A549 (cell line): ENCODE measurements around the gene UBE3C. TPM values are rescaled to one million over a fixed set of nuclear protein-coding genes. Genes with fewer than 3 reads are reported as not detected.
A peak's percentile ranks its signal among the peaks of the same experiment; 100 is the strongest.

Source experiments
- ATAC-seq, 2 experiments: fragments of 200-7000 bp in 1 of 2; fragments of >200 bp in 1 of 2; cut with Nextera tagmentation in 1 of 2; cut with Tn5 transposase in 1 of 2; 3 replicates each; pipeline versions ENCODE4 v1.8.0 to v1.9.1; 2018 to 2020; ENCODE audit warnings: mild to moderate bottlenecking in 1 of 2, moderate library complexity in 1 of 2
- CTCF ChIA-PET: fragments of 300-600 bp; sonication (Branson Sonifier 250); formaldehyde crosslinking; extraction: SDS; loops from one replicate; lab custom pipeline; 2021; ENCODE audit warnings: antibody characterized with exemption, inconsistent platforms; lab: Yijun Ruan, JAX
- POLR2A ChIA-PET: fragments of 350-600 bp; formaldehyde crosslinking; extraction: SDS; loops from one replicate; lab custom pipeline; 2021; ENCODE audit warnings: antibody characterized with exemption, inconsistent platforms; lab: Yijun Ruan, JAX
- DNase-seq, 2 experiments: peaks; one replicate each; pipeline versions ENCODE4 v3.0.0 to v3.0.0-alpha.2; 2011 to 2016; ENCODE audit warnings: low read depth in 1 of 2, low spot score in 1 of 2
- FAIRE-seq: peaks from 2 replicates; lab custom pipeline; 2011; peaks lifted over from hg19 to GRCh38; lab: Jason Lieb, UNC
- H3K27ac ChIP-seq, 2 experiments: fragments of >200 bp; sonication (Bioruptor Twin); formaldehyde crosslinking; 3 replicates each; pipeline ENCODE4 v1.5.1; 2016 to 2017
- H3K4me1 ChIP-seq: fragments of >200 bp; sonication (Bioruptor Twin); formaldehyde crosslinking; 3 replicates; pipeline ENCODE4 v1.6.1; 2016
- H3K4me2 ChIP-seq: fragments of >200 bp; sonication (Bioruptor Twin); formaldehyde crosslinking; 3 replicates; pipeline ENCODE4 v1.6.1; 2016
- H3K4me3 ChIP-seq: fragments of >200 bp; sonication (Bioruptor Twin); formaldehyde crosslinking; 3 replicates; pipeline ENCODE4 v1.5.1; 2016
- H3K9me3 ChIP-seq: fragments of >200 bp; sonication (Bioruptor Twin); formaldehyde crosslinking; 3 replicates; pipeline ENCODE4 v1.6.1; 2016
- ATOH8 ChIP-seq: fragments of 250-450 bp; sonication (Bioruptor Pico); IDR thresholded peaks from 2 replicates; pipeline ENCODE4 v1.5.0; 2020; ENCODE audit warnings: low read depth, mild to moderate bottlenecking, moderate library complexity
- CBX8 ChIP-seq: fragments of 200-600 bp; sonication (generic); IDR thresholded peaks from 2 replicates; pipeline ENCODE4 v1.6.1; 2016
- CEBPB ChIP-seq, 2 experiments: fragments of >200 bp in 1 of 2; sonication (Bioruptor Twin) in 1 of 2; formaldehyde crosslinking in 1 of 2; IDR thresholded peaks; 2 replicates each; pipeline ENCODE4 v1.6.1; 2012 to 2016
- CTCF ChIP-seq: fragments of >200 bp; sonication (Bioruptor Twin); formaldehyde crosslinking; IDR thresholded peaks from 3 replicates; pipeline ENCODE4 v1.5.1; 2016
- E2F6 ChIP-seq: IDR thresholded peaks from 2 replicates; pipeline ENCODE4 v1.6.1; 2012; ENCODE audit warnings: low read depth, borderline replicate concordance
- EHF ChIP-seq: fragments of 250-450 bp; sonication (Bioruptor Pico); IDR thresholded peaks from 2 replicates; pipeline ENCODE4 v1.5.0; 2020; ENCODE audit warnings: mild to moderate bottlenecking
- ESRRA ChIP-seq: fragments of 150-350 bp; IDR thresholded peaks from 2 replicates; pipeline ENCODE4 v1.6.1; 2014; ENCODE audit warnings: mild to moderate bottlenecking, low read length, borderline replicate concordance
- FOSL2 ChIP-seq, 2 experiments: fragments of 450-650 bp in 1 of 2; fragments of >200 bp in 1 of 2; sonication (Bioruptor Twin) in 1 of 2; formaldehyde crosslinking; IDR thresholded peaks; 2 replicates each; pipeline versions ENCODE4 v1.5.0 to v1.6.1; 2016 to 2020; ENCODE audit warnings: mild to moderate bottlenecking in 1 of 2, moderate library complexity in 1 of 2
- FOXS1 ChIP-seq: fragments of 250-450 bp; sonication (Bioruptor Pico); IDR thresholded peaks from 2 replicates; pipeline ENCODE4 v1.5.0; 2020; ENCODE audit warnings: mild to moderate bottlenecking, moderate library complexity
- HDAC2 ChIP-seq: fragments of 200-600 bp; sonication (generic); IDR thresholded peaks from 2 replicates; pipeline ENCODE4 v1.6.1; 2016
- HEYL ChIP-seq: fragments of 250-450 bp; sonication (Bioruptor Pico); IDR thresholded peaks from 2 replicates; pipeline ENCODE4 v1.8.0; 2021; ENCODE audit warnings: mild to moderate bottlenecking, moderate library complexity
- HMGXB4 ChIP-seq: fragments of 250-450 bp; sonication (Bioruptor Pico); IDR thresholded peaks from 2 replicates; pipeline ENCODE4 v1.5.0; 2021; ENCODE audit warnings: mild to moderate bottlenecking, moderate library complexity, borderline replicate concordance
- HOXA7 ChIP-seq: fragments of 250-450 bp; sonication (Bioruptor Pico); IDR thresholded peaks from 2 replicates; pipeline ENCODE4 v1.5.0; 2020; ENCODE audit warnings: mild to moderate bottlenecking, moderate library complexity
- HOXB13 ChIP-seq: fragments of 250-450 bp; sonication (Bioruptor Pico); IDR thresholded peaks from 2 replicates; pipeline ENCODE4 v1.5.0; 2020; ENCODE audit warnings: low read depth, mild to moderate bottlenecking, moderate library complexity
- HOXB5 ChIP-seq: fragments of 250-450 bp; sonication (Bioruptor Pico); IDR thresholded peaks from 2 replicates; pipeline ENCODE4 v1.5.0; 2020; ENCODE audit warnings: mild to moderate bottlenecking, moderate library complexity
- JUNB ChIP-seq: fragments of >200 bp; sonication (Bioruptor Twin); formaldehyde crosslinking; IDR thresholded peaks from 2 replicates; pipeline ENCODE4 v1.6.1; 2016
- KDM1A ChIP-seq: fragments of 200-600 bp; sonication (generic); IDR thresholded peaks from 2 replicates; pipeline ENCODE4 v1.6.1; 2016; ENCODE audit warnings: low read depth, mild to moderate bottlenecking
- MYC ChIP-seq: IDR thresholded peaks from 2 replicates; pipeline ENCODE4 v1.6.1; 2012; ENCODE audit warnings: mild to moderate bottlenecking, inconsistent platforms, low read length, improper control_type of control experiment, borderline replicate concordance
- NFE2L2 ChIP-seq: fragments of 150-350 bp; conservative IDR thresholded peaks from 2 replicates; pipeline ENCODE4 v1.6.1; 2014; ENCODE audit warnings: low read length
- NPAS2 ChIP-seq: fragments of 250-450 bp; sonication (Bioruptor Pico); IDR thresholded peaks from 2 replicates; pipeline ENCODE4 v1.8.0; 2022; ENCODE audit warnings: mild to moderate bottlenecking, moderate library complexity, borderline replicate concordance
- NR3C1 ChIP-seq: fragments of >200 bp; sonication (Bioruptor Twin); formaldehyde crosslinking; IDR thresholded peaks from 3 replicates; pipeline ENCODE4 v1.6.1; 2017
- POLR2A ChIP-seq: IDR thresholded peaks from 2 replicates; pipeline ENCODE4 v1.6.1; 2012; ENCODE audit warnings: mild to moderate bottlenecking, low read length
- RAD21 ChIP-seq, 2 experiments: fragments of >200 bp in 1 of 2; sonication (Bioruptor Twin) in 1 of 2; formaldehyde crosslinking in 1 of 2; IDR thresholded peaks in 1 of 2; conservative IDR thresholded peaks in 1 of 2; 2 replicates in 1 of 2; 3 replicates in 1 of 2; pipeline ENCODE4 v1.6.1; 2012 to 2018; ENCODE audit warnings: inconsistent platforms in 1 of 2
- RCOR1 ChIP-seq: fragments of 150-350 bp; IDR thresholded peaks from 2 replicates; pipeline ENCODE4 v1.6.1; 2014; ENCODE audit warnings: antibody characterized with exemption, low read length, low read depth
- TFCP2L1 ChIP-seq: fragments of 250-450 bp; sonication (Bioruptor Pico); IDR thresholded peaks from 2 replicates; pipeline ENCODE4 v1.5.0; 2021; ENCODE audit warnings: mild to moderate bottlenecking
- TP53 ChIP-seq: fragments of 250-450 bp; sonication (Bioruptor Pico); IDR thresholded peaks from 2 replicates; pipeline ENCODE4 v1.5.0; 2021; ENCODE audit warnings: mild to moderate bottlenecking, moderate library complexity
- ZNF302 ChIP-seq: fragments of 250-450 bp; sonication (Bioruptor Pico); IDR thresholded peaks from 2 replicates; pipeline ENCODE4 v1.9.0; 2021; ENCODE audit warnings: inconsistent platforms, mild to moderate bottlenecking, moderate library complexity
- WGBS: methylation state at CpG from one replicate; pipeline ENCODE4 v1.1.6; 2017; ENCODE audit errors: missing lambda C conversion rate; 5-methylcytosine and 5-hydroxymethylcytosine counted together
- polyA plus RNA-seq, 4 experiments: library from polyadenylated mRNA; depleted of rRNA in 3 of 4; stranded (reverse); fragments of >200 nt; fragmentation: RNase III in 1 of 4; extraction: RNeasy Plus Mini Kit Qiagen cat#74134 plus additional on column Dnase treatment in 1 of 4; gene quantifications; 2 replicates in 3 of 4; 3 replicates in 1 of 4; pipeline ENCODE4 v1.2.3, GENCODE V29; 2011 to 2017

The UBE3C gene
- polyA plus RNA-seq, 2 of the 4 experiments (the other 2 are of a cell fraction), result 52.1 to 73.2 TPM

- TF ChIP-seq ESRRA (no peak), POLR2A (no peak), TP53 (no peak), E2F6 (no peak), NR3C1 (no peak), RCOR1 (no peak), CTCF (no peak), CEBPB (IDR thresholded peaks at IDR 0.05) (no peak), ATOH8 (CRISPR knock-in tag) (peak; percentile 88; the same call in 1 of the 2 replicates), HOXA7 (CRISPR knock-in tag) (no peak), HDAC2 (no peak), CBX8 (no peak), RAD21 (conservative IDR thresholded peaks at IDR 0.05 in 1 of 2, IDR thresholded peaks at IDR 0.05 in 1 of 2) (no peak), MYC (no peak), TFCP2L1 (CRISPR knock-in tag) (0 out of 2 replicates have a peak, but pooled peaks have one; percentile 51), JUNB (no peak), HMGXB4 (CRISPR knock-in tag) (no peak), NFE2L2 (no peak), FOXS1 (no peak), KDM1A (no peak), HOXB13 (peak; percentile 95; the same call in 1 of the 2 replicates), HOXB5 (peak; percentile 82; the same call in 1 of the 2 replicates), ZNF302 (CRISPR knock-in tag) (peak; percentile 78; the same call in 1 of the 2 replicates), NPAS2 (CRISPR knock-in tag) (no peak), FOSL2 (IDR thresholded peaks at IDR 0.05) (no peak), FOSL2 (CRISPR knock-in tag; IDR thresholded peaks at IDR 0.05) (no peak), HEYL (CRISPR knock-in tag) (peak; percentile 50; the same call in 1 of the 2 replicates), EHF (CRISPR knock-in tag) (peak; percentile 52; the same call in 1 of the 2 replicates)
- Histone ChIP-seq H3K27ac (peak overlapping the region; percentile 64 to 87), H3K4me1 (peaks cover 23% of the 10 kb centered on the region), H3K4me2 (peak overlapping the region; percentile 61), H3K4me3 (no peak overlapping the region), H3K9me3 (no peaks in the 10 kb centered on the region)
- POLR2A ChIA-PET, result no interaction called here
- DNase-seq (no peak), ATAC-seq (no peak; a peak in 1 of 6 replicates), FAIRE-seq (no peak)
- CTCF ChIA-PET, result interaction anchor here (0.6 to 1.5 kb wide), 2 partner anchors 11 to 1098 kb away, joined by 3 read pairs; no protein-coding TSS in a partner anchor
- 75% methylated on average over 7 of the region's 7 CpGs for WGBS
Measured at GRCh38 chr7:157310676-157311185, 172.0 kb downstream of the UBE3C start.
